ENCODE measurements around the gene SIGLEC8. TPM values are rescaled to one million over a fixed set of nuclear protein-coding genes. Genes with fewer than 3 reads are reported as not detected.

Gene SIGLEC8
- total and polyA plus RNA-seq, 2 of the 4 experiments (the other 2 are of a cell fraction) = not detected

GRCh38 chr19:51440052-51440451, 18.2 kb downstream of the SIGLEC8 start:
- no peaks in the 10 kb centered on the region for H4K20me1 ChIP-seq (ENCODE audit: insufficient read depth, low read length)
- no peak overlapping the region for H2BK120ac ChIP-seq (ENCODE audit: low read depth, low read length)
- no peak overlapping the region for H2BK5ac ChIP-seq (ENCODE audit: low read depth, low read length, poor library complexity, severe bottlenecking)
- no peak overlapping the region for H2BK15ac ChIP-seq (ENCODE audit: low read depth, low read length)
- H3K14ac ChIP-seq (replicated peaks; ENCODE audit: low read depth, low read length) = no peak overlapping the region
- no peak overlapping the region for H2AFZ ChIP-seq (replicated peaks; ENCODE audit: low read length, poor library complexity)
- no peak overlapping the region for H2BK20ac ChIP-seq (ENCODE audit: low read depth, low read length)
- no peak overlapping the region for H3K27ac ChIP-seq (ENCODE audit: insufficient read depth, low read length)
- no peak overlapping the region for H3K56ac ChIP-seq (ENCODE audit: extremely low read depth, insufficient read depth, low read length)
- no peak overlapping the region for H4K8ac ChIP-seq (ENCODE audit: low read depth in 2 of 2, low read length in 2 of 2)
- H3K23ac ChIP-seq (ENCODE audit: low read depth, low read length) = no peak overlapping the region
- ChIA-PET POLR2A (ENCODE audit: unreplicated experiment) (no interaction called here), CTCF (interaction anchor here (0.8 kb wide), 1 partner anchor 13 kb away, joined by 3 read pairs; no protein-coding TSS in a partner anchor)
- H3K4me2 ChIP-seq (ENCODE audit: low read depth, low read length) = no peak overlapping the region
- in situ Hi-C loops (cut with MboI; ENCODE audit: low sequenced_read_pairs) (no loop called here), intact Hi-C loops (cut with micrococcal nuclease) (no loop called here), dilution Hi-C loops (cut with HindIII; ENCODE audit: low sequenced_read_pairs, unreplicated experiment) (no loop called here)
- H3K79me1 ChIP-seq (ENCODE audit: low read depth in 1 of 2, low read length in 2 of 2) = no peaks in the 10 kb centered on the region
- no peaks in the 10 kb centered on the region for H3K4me1 ChIP-seq (ENCODE audit: control insufficient read depth, insufficient read depth, low read length)
- H3K9me3 ChIP-seq (ENCODE audit: control insufficient read depth, insufficient read depth, low read length) = peaks cover 5% of the 10 kb centered on the region
- no peak overlapping the region for H4K5ac ChIP-seq (ENCODE audit: low read depth, low read length)
- H2AK5ac ChIP-seq (ENCODE audit: low read depth, low read length) = no peak overlapping the region
- no peaks in the 10 kb centered on the region for H3K27me3 ChIP-seq (ENCODE audit: control insufficient read depth, insufficient read depth, low read length)
- no peaks in the 10 kb centered on the region for H3K9me1 ChIP-seq (ENCODE audit: insufficient read depth, low read length)
- no peak overlapping the region for H2AK9ac ChIP-seq (replicated peaks; ENCODE audit: low read depth, low read length, poor library complexity)
- ATAC-seq (ENCODE audit: low read depth) (no peak), DNase-seq (no peak)
- H3K36me3 ChIP-seq (ENCODE audit: control insufficient read depth, insufficient read depth, low read length) = no peaks in the 10 kb centered on the region
- TF ChIP-seq MAZ (IDR thresholded peaks at IDR 0.05; ENCODE audit: borderline replicate concordance, low read depth, low read length) = no peak
- TF ChIP-seq RCOR1 (IDR thresholded peaks at IDR 0.05; ENCODE audit: insufficient replicate concordance, low read length) = no peak
- no peak for TF ChIP-seq ELK1 (IDR thresholded peaks at IDR 0.05; ENCODE audit: borderline replicate concordance, low read depth, low read length)
- no peak for TF ChIP-seq RAD21 (IDR thresholded peaks at IDR 0.05; ENCODE audit: low read length)
- no peak overlapping the region for H4K91ac ChIP-seq (ENCODE audit: insufficient read depth, low read depth, low read length)
- no peak overlapping the region for H3K4ac ChIP-seq (ENCODE audit: low read depth, low read length)
- H3K4me3 ChIP-seq (ENCODE audit: insufficient read depth, low read depth, low read length) = no peak overlapping the region
- no peak overlapping the region for H3K9ac ChIP-seq (ENCODE audit: low read depth, low read length)
- WGBS, 2 experiments (ENCODE audit: extremely low coverage in 2 of 2, insufficient read length in 1 of 2) = no CpG with 5 or more reads among the region's 2 CpGs
- no peak overlapping the region for H3K18ac ChIP-seq (ENCODE audit: low read depth, low read length)
- no TSS peak for BruUV-seq (replicated peaks)

Data from IMR-90 (cell line).